NCI-H446 treated with DMSO at 0.1 percent for 48 hours (cell line): ENCODE data around the gene PTBP1.

Experiments
- DNase-seq: peaks from one replicate; lab custom pipeline; 2025; lab: John Stamatoyannopoulos, UW

The PTBP1 gene

GRCh38 chr19:772730-773436 is 24.4 kb upstream of the PTBP1 start:
- no peak for DNase-seq

- DNase-seq, result no peak
Observed at GRCh38 chr19:776549-776948, 20.7 kb upstream of the PTBP1 start.

GRCh38 chr19:778910-779653 is 18.2 kb upstream of the PTBP1 start:
- DNase-seq, result no peak

- DNase-seq, result no peak
Observed at GRCh38 chr19:780935-781334, 16.3 kb upstream of the PTBP1 start.

GRCh38 chr19:781800-782184 is 15.5 kb upstream of the PTBP1 start:
- DNase-seq, result no peak

- no peak for DNase-seq
Observed at GRCh38 chr19:782185-782877, 14.9 kb upstream of the PTBP1 start.

- DNase-seq, result no peak
Observed at GRCh38 chr19:782878-783668, 14.2 kb upstream of the PTBP1 start.

- DNase-seq, result no peak
Observed at GRCh38 chr19:784541-784940, 12.7 kb upstream of the PTBP1 start.

- DNase-seq, result no peak
Observed at GRCh38 chr19:787536-787935, 9.7 kb upstream of the PTBP1 start.

- DNase-seq, result no peak
Observed at GRCh38 chr19:788686-788982, 8.6 kb upstream of the PTBP1 start.

- no peak for DNase-seq
Observed at GRCh38 chr19:788983-789700, 8.1 kb upstream of the PTBP1 start.

- DNase-seq, result no peak
Observed at GRCh38 chr19:789701-790060, 7.6 kb upstream of the PTBP1 start.

GRCh38 chr19:791007-791566 is 6.2 kb upstream of the PTBP1 start:
- DNase-seq, result no peak

- DNase-seq, result no peak
Observed at GRCh38 chr19:791567-792305, 5.5 kb upstream of the PTBP1 start.

- DNase-seq, result no peak
Observed at GRCh38 chr19:792306-792885, 4.9 kb upstream of the PTBP1 start.

- DNase-seq, result no peak
Observed at GRCh38 chr19:793806-794205, 3.4 kb upstream of the PTBP1 start.

- no peak for DNase-seq
Observed at GRCh38 chr19:795073-795611, 2.1 kb upstream of the PTBP1 start.

- no peak for DNase-seq
Observed at GRCh38 chr19:795691-796581, 1.3 kb upstream of the PTBP1 start.
